IPS-NIHi7 (cell line): ENCODE data around the gene FIBCD1.

Experiments used
- DNase-seq: peaks from one replicate; pipeline ENCODE4 v3.0.0; 2012; ENCODE audit warnings: mixed read lengths; ENCODE audit errors: extremely low spot score

FIBCD1 gene

DNA sequence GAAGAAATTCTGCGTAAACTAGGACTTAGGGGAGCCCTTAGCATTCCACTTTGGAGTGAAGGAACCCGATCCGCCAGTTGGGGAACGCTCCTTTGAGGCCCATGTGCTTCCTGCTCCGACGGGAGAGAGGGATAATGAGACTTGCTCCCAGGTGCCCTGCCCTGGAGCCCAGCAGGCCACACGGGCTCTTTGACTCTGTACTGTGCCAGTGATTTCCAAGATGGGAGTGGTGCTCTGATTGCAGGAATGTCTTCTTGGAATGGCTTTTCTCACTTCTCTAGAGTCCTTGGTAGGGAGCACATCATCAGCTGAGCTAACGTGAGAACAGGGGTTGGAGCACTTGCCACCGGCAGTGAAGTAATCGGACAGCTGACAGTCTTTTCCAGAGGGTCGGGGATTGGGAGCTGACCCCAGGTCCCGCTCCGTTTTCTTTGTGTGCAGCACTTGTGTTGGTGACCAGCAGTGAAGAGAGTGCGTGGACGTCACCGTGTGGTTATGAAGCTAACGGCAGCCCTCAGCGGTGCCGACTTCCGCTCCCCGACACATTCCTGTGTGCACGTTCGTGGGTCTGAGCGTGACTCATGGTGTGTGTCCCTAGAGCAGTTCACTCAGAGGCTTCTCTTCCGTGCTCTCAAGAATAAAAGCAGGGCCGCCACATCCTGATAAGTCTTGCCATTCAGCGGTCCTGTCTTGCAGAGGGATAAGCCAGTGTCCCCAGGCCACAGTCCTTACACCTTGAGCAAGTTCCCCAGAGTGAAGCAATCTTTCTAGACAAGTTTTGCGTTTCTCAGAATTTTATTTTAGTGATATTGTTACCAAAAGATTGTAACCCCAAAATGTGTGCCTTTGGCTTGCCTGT is 78.4 kb downstream of the FIBCD1 start:
- no peak for DNase-seq

DNA sequence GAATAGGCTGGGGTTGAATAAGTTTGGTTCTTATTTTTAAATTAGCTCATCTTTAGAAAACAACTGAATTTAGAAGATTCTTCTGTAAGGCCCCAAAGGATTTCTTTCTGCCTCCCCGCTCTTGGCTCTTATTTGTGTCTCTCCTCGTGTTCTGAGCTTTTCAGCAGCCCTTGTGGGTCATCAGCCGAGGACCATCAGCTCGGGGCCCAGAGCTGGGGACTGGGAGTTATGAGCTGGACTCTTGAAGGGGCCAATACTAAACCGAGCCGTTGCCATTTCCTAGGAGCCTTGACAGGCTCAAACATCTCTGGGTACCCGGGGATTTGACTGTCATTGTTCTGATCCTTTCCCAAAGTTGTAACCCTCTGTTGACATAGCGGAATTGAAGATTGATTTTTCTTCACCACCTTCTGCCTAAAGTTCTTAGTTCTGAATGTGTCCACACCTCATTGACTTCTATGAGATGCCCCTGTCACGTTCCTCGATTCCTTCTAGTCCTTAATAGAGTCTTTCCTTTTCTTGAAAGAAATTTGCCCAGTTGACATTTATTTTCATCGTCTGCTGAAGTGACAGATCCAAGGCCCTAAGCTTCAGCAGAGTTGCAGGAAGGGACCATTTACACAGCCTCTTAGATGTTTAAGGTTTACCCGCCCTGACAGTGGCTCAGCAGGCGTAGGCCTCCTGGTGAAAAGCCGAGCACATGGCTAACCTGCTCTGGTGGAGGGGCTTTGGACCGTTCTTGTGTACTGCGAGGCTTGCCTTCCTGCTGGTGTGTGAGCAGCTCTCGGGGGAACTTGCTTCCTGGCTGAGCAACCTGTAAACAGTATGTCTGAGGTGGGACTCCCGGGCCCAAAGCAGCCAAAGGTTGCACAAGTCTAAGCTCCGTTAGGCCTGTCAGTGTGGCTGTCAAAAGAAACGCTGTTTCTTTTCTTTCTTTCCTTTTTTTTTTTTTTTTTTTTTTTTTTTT is 80.0 kb downstream of the FIBCD1 start:
- DNase-seq = no peak

DNA sequence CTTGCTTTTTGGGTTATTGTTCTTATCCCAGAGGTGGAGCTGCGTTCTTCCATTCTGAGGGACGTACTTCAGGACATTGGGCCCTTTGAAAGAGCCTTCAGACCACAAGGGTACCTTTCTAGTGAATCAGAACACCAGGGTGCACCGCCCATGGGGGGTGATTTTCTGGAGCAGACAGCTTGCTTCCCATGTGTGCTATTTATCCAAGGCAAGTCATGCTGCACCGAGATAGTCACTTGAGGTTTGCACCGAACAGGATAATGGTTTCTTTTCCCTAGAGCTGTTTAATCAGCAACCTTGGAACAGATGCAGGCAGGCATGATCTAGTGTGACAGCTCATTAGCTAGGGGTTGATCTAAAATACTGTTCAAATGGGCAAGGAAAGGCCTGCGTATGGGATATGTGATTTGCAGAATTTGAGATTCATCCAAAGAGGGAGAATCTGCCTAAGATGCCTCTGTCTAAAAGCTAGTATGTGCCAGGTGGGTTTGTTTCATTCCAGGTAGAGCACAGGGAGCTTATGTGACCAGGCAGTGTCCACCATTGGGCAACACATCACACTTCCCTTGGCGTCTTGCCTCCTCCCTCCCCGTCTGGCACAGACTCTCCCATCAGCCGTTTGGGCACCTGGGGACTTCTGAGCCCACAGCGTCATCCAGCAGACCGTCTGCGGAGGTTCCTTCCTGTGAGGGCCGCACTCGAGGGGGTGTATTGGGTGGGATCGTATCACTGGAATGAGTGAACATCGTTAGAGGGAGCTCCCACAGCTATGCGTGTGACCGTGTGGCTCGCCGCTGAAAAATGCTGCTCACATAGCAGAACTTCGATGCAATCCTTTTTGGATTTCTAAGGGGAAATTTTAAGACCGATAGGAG is 80.9 kb downstream of the FIBCD1 start:
- no peak for DNase-seq

DNA sequence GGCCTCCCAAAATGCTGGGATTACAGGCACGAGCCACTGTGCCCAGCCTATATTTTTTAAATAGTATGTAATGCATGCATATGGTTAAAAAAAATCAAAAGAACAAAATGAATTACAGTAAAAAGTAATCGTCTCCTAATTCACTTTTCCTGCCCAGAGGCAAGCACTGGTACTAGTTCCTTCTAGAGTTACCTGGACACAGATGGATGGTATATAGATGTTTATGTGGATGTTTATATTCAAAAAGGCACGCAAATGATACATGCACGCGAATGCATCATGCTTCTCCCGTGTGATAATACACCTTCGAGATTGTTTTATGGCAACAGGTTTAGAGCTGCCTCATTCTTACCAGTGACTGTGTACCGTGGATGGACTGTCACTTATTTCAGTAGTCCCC is 82.6 kb downstream of the FIBCD1 start:
- DNase-seq = no peak

DNA sequence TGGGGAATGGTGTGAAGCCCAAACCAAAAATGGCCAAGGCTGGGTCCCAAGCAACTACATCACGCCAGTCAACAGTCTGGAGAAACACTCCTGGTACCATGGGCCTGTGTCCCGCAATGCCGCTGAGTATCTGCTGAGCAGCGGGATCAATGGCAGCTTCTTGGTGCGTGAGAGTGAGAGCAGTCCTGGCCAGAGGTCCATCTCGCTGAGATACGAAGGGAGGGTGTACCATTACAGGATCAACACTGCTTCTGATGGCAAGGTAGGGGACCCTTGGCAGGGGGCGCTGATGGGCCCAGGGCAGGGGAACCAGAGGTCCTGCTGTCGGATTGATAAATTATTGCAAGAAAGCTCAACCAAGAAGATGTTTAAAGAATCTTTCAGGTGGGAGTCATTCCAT is 84.2 kb downstream of the FIBCD1 start:
- no peak for DNase-seq

DNA sequence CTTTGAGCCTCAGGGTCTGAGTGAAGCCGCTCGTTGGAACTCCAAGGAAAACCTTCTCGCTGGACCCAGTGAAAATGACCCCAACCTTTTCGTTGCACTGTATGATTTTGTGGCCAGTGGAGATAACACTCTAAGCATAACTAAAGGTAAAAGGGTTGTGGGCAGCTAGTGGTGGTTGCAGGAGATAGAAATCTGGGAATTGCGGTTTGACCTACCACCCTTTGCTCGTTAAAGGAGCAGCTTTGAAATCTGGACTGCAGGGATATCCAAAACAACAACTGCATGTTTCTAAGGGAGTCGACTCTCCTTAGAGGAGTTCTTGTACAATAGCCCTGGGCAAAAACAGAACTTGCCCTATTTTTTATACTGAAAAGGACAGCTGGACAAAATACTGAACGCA is 85.0 kb downstream of the FIBCD1 start:
- DNase-seq = no peak

DNA sequence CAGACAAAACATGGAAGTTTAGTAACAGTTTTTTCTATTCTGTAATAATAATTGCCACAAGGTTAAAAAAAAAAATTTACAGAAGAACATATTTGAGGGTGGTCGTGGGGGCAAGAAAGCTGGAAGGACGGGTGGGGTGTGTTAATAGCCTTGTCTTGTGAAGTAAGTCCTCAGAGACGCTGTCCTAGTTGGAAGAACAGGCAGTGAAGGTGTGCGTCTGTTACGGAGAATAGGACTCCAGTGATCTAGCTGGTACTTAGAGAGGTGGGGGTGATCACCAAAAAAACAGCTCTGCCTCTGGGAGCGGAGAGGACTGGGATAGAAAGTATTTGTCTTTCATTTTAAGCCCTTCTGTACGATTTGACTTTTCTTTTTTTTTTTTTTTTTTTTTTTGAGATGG is 86.2 kb downstream of the FIBCD1 start:
- no peak for DNase-seq
